ENCODE data around the gene WAPL. TPM values are rescaled to one million over a fixed set of nuclear protein-coding genes. Genes with fewer than 3 reads are reported as not detected.

WAPL gene
- total and polyA plus RNA-seq, 2 of the 13 experiments (the other 11 are each of a cell fraction or from before 2014, with no cell fraction given) = 13.2 to 43.5 TPM

DNA sequence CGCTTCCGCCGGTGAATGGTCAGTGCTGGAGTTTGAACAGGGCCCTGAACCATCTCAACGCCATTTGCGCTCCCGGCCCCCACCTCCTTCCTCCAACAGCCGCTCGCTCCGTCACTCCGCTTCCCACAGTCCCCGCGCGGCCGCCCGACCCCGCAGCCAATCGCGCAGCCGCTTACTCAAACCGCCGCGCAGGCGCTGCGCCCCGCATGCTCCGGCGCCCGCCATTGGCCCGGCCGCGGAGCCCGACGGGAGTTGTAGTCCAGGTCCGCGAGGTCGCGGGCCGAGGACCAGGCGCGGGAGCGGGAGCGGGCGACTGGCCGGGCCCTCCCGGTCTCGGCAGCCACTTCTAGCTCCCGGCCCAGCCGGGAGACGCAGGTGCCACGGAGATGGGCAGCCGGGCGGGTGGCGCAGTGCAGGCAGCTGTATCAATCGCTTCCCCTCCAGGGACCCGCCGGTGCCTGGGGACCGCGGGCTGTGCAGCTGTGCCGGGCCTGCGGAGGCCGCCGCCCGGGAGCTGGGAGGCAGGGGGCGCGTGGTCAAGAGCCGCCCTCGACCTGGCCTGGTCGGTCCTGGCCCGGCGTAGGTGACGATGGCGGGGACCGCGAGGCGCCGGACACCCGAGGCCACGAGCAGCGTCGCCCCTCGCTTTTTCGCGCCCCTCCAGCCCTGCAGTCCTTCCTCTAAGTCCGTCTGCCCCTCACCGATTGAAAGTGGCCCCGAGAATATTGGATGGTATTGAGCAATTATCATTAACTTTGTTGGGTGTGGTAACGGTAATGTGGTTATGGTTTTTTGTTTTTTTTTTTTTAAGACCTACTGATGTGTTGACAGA lies at the start of gene WAPL (continued):
- TF ChIP-seq PHF8 (CRISPR knock-in tag; IDR thresholded peaks at IDR 0.05) (peak; percentile 90), ZNF773 (CRISPR knock-in tag; IDR thresholded peaks at IDR 0.05; ENCODE audit: borderline replicate concordance) (no peak), ZBTB1 (CRISPR knock-in tag; IDR thresholded peaks at IDR 0.05; ENCODE audit: borderline replicate concordance) (no peak), PRPF4 (IDR thresholded peaks at IDR 0.05; ENCODE audit: low read depth, low read length, poor library complexity, severe bottlenecking) (no peak), ZNF558 (CRISPR knock-in tag; IDR thresholded peaks at IDR 0.05; ENCODE audit: borderline replicate concordance) (peak; percentile 62; the same call in 1 of the 2 replicates), CEBPB (IDR thresholded peaks at IDR 0.05; ENCODE audit: borderline replicate concordance, low read depth, low read length) (no peak), ZBTB33 (CRISPR knock-in tag; IDR thresholded peaks at IDR 0.05) (no peak), REPIN1 (CRISPR knock-in tag; IDR thresholded peaks at IDR 0.05; ENCODE audit: borderline replicate concordance, low read depth) (no peak; the same call in 1 of the 2 replicates), KDM3A (CRISPR knock-in tag; IDR thresholded peaks at IDR 0.05; ENCODE audit: low read depth) (peak; percentile 54; the same call in 1 of the 2 replicates), GATAD2A (CRISPR knock-in tag; IDR thresholded peaks at IDR 0.05) (no peak), EED (CRISPR knock-in tag; IDR thresholded peaks at IDR 0.05) (peak; percentile 94), ZNF367 (CRISPR knock-in tag; IDR thresholded peaks at IDR 0.05; ENCODE audit: borderline replicate concordance) (no peak), CBX1 (IDR thresholded peaks at IDR 0.05; ENCODE audit: low read depth) (no peak), ZNF713 (CRISPR knock-in tag; IDR thresholded peaks at IDR 0.05) (no peak), ZNF597 (CRISPR knock-in tag; IDR thresholded peaks at IDR 0.05) (no peak; the same call in 1 of the 2 replicates)
- TF ChIP-seq, protein P1, sequence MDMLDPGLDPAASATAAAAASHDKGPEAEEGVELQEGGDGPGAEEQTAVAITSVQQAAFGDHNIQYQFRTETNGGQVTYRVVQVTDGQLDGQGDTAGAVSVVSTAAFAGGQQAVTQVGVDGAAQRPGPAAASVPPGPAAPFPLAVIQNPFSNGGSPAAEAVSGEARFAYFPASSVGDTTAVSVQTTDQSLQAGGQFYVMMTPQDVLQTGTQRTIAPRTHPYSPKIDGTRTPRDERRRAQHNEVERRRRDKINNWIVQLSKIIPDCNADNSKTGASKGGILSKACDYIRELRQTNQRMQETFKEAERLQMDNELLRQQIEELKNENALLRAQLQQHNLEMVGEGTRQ (IDR thresholded peaks at IDR 0.05; ENCODE audit: low read depth, low read length) = no peak
- TF ChIP-seq, protein P1 (CRISPR knock-in tag; IDR thresholded peaks at IDR 0.05; ENCODE audit: borderline replicate concordance) = no peak
- TF ChIP-seq, protein P2, sequence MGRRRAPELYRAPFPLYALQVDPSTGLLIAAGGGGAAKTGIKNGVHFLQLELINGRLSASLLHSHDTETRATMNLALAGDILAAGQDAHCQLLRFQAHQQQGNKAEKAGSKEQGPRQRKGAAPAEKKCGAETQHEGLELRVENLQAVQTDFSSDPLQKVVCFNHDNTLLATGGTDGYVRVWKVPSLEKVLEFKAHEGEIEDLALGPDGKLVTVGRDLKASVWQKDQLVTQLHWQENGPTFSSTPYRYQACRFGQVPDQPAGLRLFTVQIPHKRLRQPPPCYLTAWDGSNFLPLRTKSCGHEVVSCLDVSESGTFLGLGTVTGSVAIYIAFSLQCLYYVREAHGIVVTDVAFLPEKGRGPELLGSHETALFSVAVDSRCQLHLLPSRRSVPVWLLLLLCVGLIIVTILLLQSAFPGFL (CRISPR knock-in tag; IDR thresholded peaks at IDR 0.05) = 0 out of 2 replicates have a peak, but pooled peaks have one; percentile 24
- TF ChIP-seq, protein P3, sequence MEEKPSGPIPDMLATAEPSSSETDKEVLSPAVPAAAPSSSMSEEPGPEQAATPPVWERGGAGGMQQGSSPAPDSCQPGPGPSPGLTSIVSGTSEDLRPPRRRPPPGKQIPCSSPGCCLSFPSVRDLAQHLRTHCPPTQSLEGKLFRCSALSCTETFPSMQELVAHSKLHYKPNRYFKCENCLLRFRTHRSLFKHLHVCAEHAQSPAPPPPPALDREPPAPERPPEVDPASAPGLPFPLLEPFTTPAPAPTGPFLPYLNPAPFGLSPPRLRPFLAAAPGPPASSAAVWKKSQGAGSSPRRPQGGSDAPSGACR (CRISPR knock-in tag; IDR thresholded peaks at IDR 0.05) = no peak; the same call in 1 of the 2 replicates
